HG03558 (cell line): ENCODE measurements around the gene P2RX7.

Source experiments
- ATAC-seq: cut with Tn5 transposase; IDR thresholded peaks from one replicate; pipeline ENCODE4 v1.9.1; 2021; ENCODE audit warnings: moderate number of reproducible peaks; ENCODE audit not compliant: unreplicated experiment; ENCODE audit errors: extremely low read depth

P2RX7 gene

DNA sequence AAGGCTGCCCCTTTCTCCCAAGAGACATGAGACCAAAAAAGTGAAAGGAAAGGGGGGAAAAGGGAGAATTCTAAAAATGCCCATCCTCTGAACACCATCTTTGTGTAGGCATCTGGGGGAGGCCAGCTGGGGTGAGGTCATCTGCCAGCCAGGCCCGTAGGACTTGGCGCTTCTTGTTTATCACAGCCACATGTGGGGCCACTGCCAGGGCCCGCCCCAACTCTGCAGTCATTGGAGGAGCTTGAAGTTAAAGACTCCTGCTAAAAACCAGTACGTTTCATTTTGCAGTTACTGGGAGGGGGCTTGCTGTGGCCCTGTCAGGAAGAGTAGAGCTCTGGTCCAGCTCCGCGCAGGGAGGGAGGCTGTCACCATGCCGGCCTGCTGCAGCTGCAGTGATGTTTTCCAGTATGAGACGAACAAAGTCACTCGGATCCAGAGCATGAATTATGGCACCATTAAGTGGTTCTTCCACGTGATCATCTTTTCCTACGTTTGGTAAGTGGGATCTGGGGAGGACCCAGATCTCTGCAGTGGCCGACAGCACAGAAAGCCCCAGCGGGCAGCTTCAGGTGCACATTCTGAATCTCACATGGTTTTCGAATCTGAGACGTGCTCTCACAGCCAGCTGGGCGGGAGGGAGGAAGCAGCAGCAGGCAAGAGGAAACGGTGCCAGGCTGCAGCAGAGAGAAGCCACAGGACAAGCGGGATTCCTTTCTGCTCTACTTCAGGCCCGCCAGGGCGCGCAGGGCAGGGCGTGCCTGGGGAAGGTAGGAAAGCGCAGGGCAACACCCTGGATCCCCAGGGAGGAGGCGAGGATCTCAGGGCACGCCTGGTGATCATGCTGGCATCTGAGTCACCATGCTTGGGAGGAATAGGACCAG is at the start of gene P2RX7:
P2RX7 (plus strand) TSS at position 276 of the 881 bp plus-strand sequence; CDS start at position 371, 95 bp downstream.
- ATAC-seq: no peak

DNA sequence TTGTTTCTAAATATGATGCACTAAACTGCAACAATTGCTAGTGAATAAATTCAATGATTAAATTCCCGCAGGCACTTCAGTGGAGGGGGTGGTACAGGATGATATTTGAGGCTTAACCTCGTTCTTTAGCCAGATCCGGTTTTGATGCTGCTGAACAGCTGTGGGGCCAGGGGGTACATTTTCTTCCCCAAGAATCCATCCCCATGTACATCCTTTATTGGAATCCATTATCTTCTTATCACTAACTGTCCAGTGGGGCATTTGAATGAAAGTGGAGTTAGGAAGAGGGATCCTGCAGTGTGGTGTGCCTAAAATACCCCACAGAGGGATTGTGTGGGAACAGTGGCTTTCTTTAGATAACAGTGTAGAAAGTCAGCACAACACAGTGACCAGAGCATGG is 48.4 kb upstream of the P2RX7 start:
- ATAC-seq: no peak

DNA sequence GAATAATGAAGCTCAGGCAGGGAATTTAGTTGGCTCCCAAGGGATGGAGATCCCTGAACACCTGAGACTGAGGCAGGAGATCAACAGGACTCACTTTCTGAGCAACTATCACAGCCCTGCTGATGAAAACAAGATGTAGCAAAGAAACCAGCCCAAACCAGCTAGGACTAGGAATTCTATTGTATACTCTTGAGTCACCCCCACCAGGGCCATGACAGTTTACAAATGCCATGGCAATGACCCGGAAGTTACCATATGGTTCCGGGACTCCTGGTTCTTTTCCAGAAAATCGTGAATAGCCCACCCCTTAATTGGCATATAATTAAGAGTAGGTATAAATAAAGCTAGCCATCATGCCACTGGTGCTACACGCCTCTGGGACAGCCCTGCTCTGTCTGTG is 47.6 kb upstream of the P2RX7 start:
- ATAC-seq: no peak

GRCh38 chr12:121085506-121086353 is 46.9 kb upstream of the P2RX7 start:
- ATAC-seq: no peak

DNA sequence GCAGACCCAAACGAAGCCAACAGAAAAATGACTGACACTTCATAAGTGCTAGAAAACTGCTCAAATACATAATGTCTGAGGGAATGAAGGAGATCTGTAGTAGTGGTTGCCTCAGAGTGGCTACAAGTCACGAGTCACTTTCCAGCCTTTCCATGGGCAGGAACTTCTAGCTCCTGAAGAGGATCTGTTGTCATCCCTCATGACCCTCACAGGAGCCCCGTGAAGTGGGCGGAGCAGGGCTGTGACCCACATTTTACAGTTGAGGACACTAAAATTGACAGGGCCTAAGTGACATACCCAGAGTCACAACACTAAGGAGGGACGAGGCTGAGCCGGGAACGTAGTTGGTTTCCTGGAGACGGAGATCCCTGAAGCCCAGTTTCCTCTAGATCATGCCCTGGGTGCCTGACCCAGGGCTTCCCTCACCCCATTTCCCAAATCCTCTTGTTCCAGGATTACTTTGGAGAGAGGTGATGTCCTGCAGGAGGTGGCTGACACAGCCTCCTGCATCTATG is 45.8 kb upstream of the P2RX7 start:
- ATAC-seq: no peak

GRCh38 chr12:121087467-121088194 is 45.0 kb upstream of the P2RX7 start:
- no peak for ATAC-seq

- ATAC-seq: no peak
These were observed 44.5 kb upstream of the P2RX7 start for GRCh38 chr12:121088195-121088585.

- no peak for ATAC-seq
These were observed 43.5 kb upstream of the P2RX7 start for GRCh38 chr12:121089031-121089812.

GRCh38 chr12:121089813-121090430 is 42.8 kb upstream of the P2RX7 start:
- no peak for ATAC-seq

DNA sequence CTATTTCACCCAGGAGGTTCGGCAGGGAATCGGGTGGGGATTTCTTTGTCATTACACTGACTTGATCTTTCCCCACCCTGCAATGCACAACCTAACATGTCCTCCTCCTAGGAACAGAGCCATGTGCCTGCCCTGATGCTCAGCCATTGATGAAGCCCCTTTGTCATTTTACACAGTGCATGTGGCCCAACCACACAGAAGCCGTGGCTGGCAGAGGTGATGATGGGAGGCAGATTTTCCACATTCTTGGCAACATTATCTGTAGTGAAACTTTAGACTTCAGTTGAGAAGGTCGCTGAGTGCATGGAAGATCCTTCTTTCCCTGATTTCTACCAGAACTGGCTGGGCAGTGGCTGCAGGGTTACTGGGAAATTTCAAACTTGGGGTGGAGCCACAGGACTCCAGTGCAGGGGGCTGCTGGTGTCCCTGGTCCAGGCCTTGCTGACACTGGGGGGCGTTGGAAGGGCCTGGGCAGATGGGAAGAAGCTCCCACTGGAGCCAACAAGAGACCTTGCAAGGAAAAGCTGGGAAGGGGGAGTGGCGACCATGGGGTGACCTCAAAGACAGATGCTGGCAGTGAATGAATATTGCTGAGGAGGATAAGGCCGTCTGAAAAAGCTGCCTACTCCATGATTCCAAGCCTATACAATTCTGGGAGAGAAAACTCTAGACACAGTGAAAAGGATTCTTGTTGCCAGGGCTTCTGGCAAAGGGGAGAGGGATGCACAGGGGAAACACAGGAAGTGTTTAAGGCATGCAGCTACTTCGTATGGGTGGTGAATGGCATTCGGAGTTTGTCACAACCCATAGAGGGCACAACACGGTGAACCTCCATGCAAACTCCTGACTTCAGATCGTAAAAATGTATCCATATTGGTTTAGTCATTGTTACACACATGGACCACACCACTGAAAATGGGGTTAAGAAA is 41.8 kb upstream of the P2RX7 start:
- no peak for ATAC-seq

DNA sequence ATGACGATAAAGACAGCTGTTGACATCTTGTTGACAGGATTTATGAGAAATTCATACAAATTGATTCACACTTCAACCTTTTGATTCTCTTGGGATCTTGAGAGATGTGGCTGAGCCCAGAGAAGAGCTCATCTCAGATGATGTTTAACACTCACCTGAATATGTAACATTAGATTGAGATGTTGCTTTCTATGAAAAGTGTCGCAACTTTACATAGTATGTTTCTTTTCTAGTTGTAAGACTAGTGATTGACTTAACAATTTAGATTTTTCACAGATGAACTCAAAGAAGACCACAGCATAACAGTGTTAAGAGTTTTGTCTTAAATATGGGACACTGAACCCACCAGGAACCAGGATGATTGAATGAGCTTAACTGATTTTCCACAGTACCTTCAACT is 40.6 kb upstream of the P2RX7 start:
- no peak for ATAC-seq

DNA sequence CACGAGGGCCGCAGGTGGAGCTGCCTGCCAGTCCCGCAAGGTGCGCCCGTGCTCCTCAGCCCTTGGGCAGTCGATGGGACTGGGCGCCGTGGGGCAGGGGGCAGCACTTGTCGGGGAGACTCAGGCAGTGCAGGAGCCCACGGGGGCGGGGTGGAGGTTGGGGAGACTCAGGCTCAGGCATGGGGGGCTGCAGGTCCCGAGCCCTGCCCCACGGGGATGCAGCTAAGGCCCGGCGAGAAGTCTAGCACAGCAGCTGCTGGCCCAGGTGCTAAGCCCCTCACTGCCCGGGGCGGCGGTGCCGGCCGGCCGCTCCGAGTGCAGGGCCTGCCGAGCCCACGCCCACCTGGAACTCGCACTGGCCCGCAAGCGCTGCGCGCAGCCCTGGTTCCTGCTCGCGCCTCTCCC is 39.2 kb upstream of the P2RX7 start:
- ATAC-seq: no peak

GRCh38 chr12:121095544-121096198 is 37.0 kb upstream of the P2RX7 start:
- no peak for ATAC-seq

DNA sequence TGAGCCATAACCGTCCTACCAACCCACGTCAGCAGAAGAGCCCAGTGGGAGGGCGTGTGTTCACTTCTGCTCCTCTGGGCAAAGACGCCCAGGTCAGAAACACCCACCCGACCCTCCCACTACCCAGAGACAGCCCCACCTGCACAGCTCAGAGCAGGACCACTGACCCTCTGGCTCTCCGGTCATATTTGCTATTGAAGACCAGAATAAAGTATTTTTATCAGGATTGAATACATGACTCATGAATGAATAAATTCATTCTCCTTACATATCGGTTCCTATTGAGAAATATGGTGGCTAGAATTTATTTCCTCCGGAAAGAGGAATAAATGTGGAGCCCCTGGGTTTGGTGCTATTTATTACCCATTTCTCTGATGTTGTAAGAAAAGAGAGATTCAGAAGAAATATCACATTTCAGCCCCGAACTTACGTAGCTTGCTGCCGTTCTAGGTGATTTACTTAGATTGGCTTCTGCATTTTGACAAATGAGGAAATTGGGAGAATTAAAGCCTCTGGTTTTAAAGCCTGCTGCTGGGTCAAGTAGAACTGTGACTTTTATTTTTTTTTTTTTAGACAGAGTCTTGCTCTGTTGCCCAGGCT is 36.4 kb upstream of the P2RX7 start:
- no peak for ATAC-seq

- no peak for ATAC-seq
These were observed 32.9 kb upstream of the P2RX7 start for GRCh38 chr12:121099779-121100178.

- ATAC-seq: no peak
These were observed 30.4 kb upstream of the P2RX7 start for GRCh38 chr12:121102307-121102706.

- ATAC-seq: no peak
These were observed 25.0 kb upstream of the P2RX7 start for GRCh38 chr12:121107681-121108080.
